Measurements from ENCODE around the gene DAB2IP. TPM values are rescaled to one million over a fixed set of nuclear protein-coding genes. Genes with fewer than 3 reads are reported as not detected.
A peak's percentile ranks its signal among the peaks of the same experiment; 100 is the strongest.

DAB2IP gene
- total RNA-seq, 1 donor from 2014 or later: 41.7 TPM

DNA sequence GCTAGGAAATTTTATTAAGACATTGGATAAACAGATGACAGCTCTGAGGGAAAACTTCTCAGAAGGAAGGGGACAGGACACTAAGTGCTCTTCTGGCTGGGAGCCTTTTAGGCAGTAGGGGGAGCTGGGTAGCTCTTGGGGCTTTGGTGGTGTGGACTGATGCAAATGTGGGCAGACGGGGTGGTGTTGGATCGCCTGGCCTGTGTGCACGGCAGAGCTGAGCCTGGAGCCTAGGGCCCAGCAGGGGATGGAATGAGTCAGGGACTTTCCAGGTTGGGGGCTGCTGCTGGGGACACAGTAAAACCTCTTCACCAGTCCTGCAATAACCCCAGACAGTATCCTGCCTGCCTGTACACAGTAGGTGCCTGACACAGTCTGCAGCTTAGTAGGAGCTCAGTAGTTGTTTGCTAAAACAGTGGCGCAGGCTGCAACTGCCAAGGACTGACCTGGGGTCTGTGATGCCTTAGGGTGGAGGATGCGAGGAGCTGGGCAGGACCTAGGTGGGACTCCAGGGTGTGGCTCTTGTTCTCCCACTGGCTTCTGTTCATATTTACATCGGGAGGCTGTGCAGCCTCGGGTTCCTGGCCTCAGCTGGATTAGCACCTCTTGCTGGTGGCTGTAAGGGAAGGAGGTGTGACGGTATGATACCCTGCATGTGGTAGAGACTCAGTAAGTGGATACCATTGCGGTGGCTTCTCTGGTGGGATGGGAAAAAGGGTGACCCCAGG is 83.8 kb downstream of the DAB2IP start:
- DNase-seq (ENCODE audit: low read depth) (peak; percentile 59), FAIRE-seq (peak; percentile 26)
- Histone ChIP-seq H3K79me2 (ENCODE audit: insufficient read depth, low read length) (peaks cover 35% of the 10 kb centered on the region), H3K9ac (ENCODE audit: low read length) (peak overlapping the region; percentile 46), H4K20me1 (ENCODE audit: insufficient read depth, low read length) (peaks cover 87% of the 10 kb centered on the region), H3K4me1 (ENCODE audit: insufficient read depth, low read length) (peaks cover 30% of the 10 kb centered on the region), H3K36me3 (ENCODE audit: insufficient read depth, low read length) (no peaks in the 10 kb centered on the region), H3K27me3 (ENCODE audit: insufficient read depth, low read length) (no peaks in the 10 kb centered on the region), H3K4me3 (ENCODE audit: insufficient read depth, low read depth, low read length) (peak overlapping the region; percentile 8), H3K9me3 (ENCODE audit: insufficient read depth, low read depth, low read length) (no peaks in the 10 kb centered on the region), H2AFZ (ENCODE audit: low read depth, low read length) (no peak overlapping the region), H3K4me2 (ENCODE audit: low read length) (peak overlapping the region; percentile 77), H3K27ac (ENCODE audit: low read depth, low read length) (peak overlapping the region; percentile 26)
- Mint-ChIP-seq H3K36me3 (ENCODE audit: low read depth, unreplicated experiment) (peaks cover 7% of the 10 kb centered on the region), H3K27ac (ENCODE audit: unreplicated experiment) (peak overlapping the region; percentile 92), H3K27me3 (ENCODE audit: low read depth, unreplicated experiment) (no peaks in the 10 kb centered on the region), H3K4me1 (ENCODE audit: low read depth, unreplicated experiment) (peaks cover 49% of the 10 kb centered on the region), H3K9me3 (ENCODE audit: unreplicated experiment) (no peaks in the 10 kb centered on the region), H3K4me3 (ENCODE audit: unreplicated experiment) (peak overlapping the region; percentile 76)
- TF ChIP-seq EZH2 (IDR thresholded peaks at IDR 0.05; ENCODE audit: insufficient read depth, low read length): no peak
- TF ChIP-seq, protein P1, sequence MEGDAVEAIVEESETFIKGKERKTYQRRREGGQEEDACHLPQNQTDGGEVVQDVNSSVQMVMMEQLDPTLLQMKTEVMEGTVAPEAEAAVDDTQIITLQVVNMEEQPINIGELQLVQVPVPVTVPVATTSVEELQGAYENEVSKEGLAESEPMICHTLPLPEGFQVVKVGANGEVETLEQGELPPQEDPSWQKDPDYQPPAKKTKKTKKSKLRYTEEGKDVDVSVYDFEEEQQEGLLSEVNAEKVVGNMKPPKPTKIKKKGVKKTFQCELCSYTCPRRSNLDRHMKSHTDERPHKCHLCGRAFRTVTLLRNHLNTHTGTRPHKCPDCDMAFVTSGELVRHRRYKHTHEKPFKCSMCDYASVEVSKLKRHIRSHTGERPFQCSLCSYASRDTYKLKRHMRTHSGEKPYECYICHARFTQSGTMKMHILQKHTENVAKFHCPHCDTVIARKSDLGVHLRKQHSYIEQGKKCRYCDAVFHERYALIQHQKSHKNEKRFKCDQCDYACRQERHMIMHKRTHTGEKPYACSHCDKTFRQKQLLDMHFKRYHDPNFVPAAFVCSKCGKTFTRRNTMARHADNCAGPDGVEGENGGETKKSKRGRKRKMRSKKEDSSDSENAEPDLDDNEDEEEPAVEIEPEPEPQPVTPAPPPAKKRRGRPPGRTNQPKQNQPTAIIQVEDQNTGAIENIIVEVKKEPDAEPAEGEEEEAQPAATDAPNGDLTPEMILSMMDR (IDR thresholded peaks at IDR 0.05; ENCODE audit: insufficient read depth, low read depth, low read length): peak; percentile 63

DNA sequence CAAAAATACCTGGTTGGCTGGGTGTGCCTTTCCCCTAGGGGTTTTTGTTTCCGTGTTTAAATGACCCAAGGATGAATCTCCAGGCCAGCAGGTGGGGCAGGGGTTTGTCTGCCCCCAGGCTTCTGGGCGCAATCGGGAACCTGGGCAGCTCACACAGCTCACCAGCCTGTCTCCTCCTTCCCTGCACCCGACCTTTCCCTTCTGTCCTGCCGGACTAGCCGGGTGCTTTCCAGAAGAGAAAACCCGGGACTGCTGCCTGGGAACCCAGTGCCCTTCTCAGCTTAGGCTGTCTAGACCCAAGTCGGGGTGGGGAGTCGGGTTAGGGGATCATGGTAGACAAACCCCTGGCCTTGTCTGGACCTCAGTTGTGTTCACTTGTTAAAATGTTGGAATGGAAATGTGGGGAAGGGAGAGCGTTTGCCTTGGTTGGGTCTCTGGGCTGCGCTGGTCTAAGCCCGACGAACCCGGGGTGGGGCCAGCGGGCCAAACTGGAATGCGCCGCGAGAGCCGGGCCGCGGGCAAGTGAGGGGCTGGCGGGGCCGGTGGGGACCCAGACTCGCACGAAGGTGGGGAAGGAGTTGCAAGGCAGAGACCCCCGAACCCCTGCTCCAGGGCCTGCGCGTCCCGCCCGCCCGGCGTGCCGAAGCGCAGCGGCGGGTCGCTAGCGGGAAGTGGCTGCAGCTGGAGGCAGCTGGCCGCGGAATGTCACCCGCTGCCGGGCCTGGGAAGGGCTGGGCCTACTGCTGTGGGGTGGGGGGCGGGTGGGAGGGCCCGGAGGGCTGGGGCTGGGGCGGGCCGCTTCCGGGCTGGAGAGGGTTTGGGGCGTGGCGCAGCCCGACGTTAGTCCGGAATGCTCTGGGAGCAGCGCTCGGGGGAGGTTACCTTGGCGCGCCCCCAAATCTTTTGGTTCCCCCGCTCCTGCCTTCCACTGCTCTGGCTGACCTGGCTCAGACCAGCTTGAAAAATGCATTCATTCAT is 84.6 kb downstream of the DAB2IP start:
- peak overlapping the region; percentile 46 for H3K9ac ChIP-seq (ENCODE audit: low read length)
- peaks cover 34% of the 10 kb centered on the region for H3K79me2 ChIP-seq (ENCODE audit: insufficient read depth, low read length)
- Mint-ChIP-seq H3K27me3 (ENCODE audit: low read depth, unreplicated experiment) (no peaks in the 10 kb centered on the region), H3K4me3 (ENCODE audit: unreplicated experiment) (peak overlapping the region; percentile 76), H3K4me1 (ENCODE audit: low read depth, unreplicated experiment) (peaks cover 54% of the 10 kb centered on the region), H3K9me3 (ENCODE audit: unreplicated experiment) (no peaks in the 10 kb centered on the region), H3K36me3 (ENCODE audit: low read depth, unreplicated experiment) (peaks cover 7% of the 10 kb centered on the region), H3K27ac (ENCODE audit: unreplicated experiment) (peak overlapping the region; percentile 92)
- DNase-seq (ENCODE audit: low read depth) (no peak), FAIRE-seq (no peak)
- TF ChIP-seq, protein P1 (IDR thresholded peaks at IDR 0.05; ENCODE audit: insufficient read depth, low read depth, low read length): no peak
- TF ChIP-seq EZH2 (IDR thresholded peaks at IDR 0.05; ENCODE audit: insufficient read depth, low read length): no peak
- no peaks in the 10 kb centered on the region for H3K36me3 ChIP-seq (ENCODE audit: insufficient read depth, low read length)
- H4K20me1 ChIP-seq (ENCODE audit: insufficient read depth, low read length): peaks cover 87% of the 10 kb centered on the region
- no peak overlapping the region for H3K4me3 ChIP-seq (ENCODE audit: insufficient read depth, low read depth, low read length)
- H3K4me1 ChIP-seq (ENCODE audit: insufficient read depth, low read length): peaks cover 30% of the 10 kb centered on the region
- no peaks in the 10 kb centered on the region for H3K9me3 ChIP-seq (ENCODE audit: insufficient read depth, low read depth, low read length)
- H2AFZ ChIP-seq (ENCODE audit: low read depth, low read length): peak overlapping the region; percentile 19
- peak overlapping the region; percentile 77 for H3K4me2 ChIP-seq (ENCODE audit: low read length)
- H3K27me3 ChIP-seq (ENCODE audit: insufficient read depth, low read length): no peaks in the 10 kb centered on the region
- peak overlapping the region; percentile 26 for H3K27ac ChIP-seq (ENCODE audit: low read depth, low read length)
